PC-9 (cell line): ENCODE measurements around the gene TP53AIP1. TPM values are rescaled to one million over a fixed set of nuclear protein-coding genes. Genes with fewer than 3 reads are reported as not detected.

Experiments
- BruUV-seq: library from RNA; stranded (reverse); fragments of 400-500 nt; replicated peaks from 2 replicates; lab custom pipeline; 2021; lab: Mats Ljungman, UMichigan
- CTCF ChIA-PET: fragments of 300-600 bp; sonication (Branson Sonifier 250); formaldehyde crosslinking; loops from one replicate; lab custom pipeline; 2022; ENCODE audit warnings: antibody characterized with exemption; lab: Charles Lee
- POLR2A ChIA-PET: fragments of 300-600 bp; sonication (Branson Sonifier 250); formaldehyde crosslinking; loops from one replicate; lab custom pipeline; 2022; ENCODE audit warnings: antibody characterized with exemption; ENCODE audit not compliant: unreplicated experiment; lab: Charles Lee
- DNase-seq, 2 experiments: peaks; one replicate each; pipeline versions ENCODE4 v3.0.0 to v3.0.0-alpha.2; 2015 to 2022; ENCODE audit warnings: mixed read lengths in 1 of 2
- H2AFZ ChIP-seq: fragments of 200-600 bp; sonication (generic); 2 replicates; pipeline ENCODE4 v1.8.1; 2017; ENCODE audit warnings: antibody characterized with exemption
- H3F3A ChIP-seq: fragments of 200-600 bp; sonication (generic); 2 replicates; pipeline ENCODE4 v1.8.1; 2017; ENCODE audit warnings: antibody characterized with exemption, mild to moderate bottlenecking, low read depth; ENCODE audit not compliant: insufficient read depth
- H3K27ac ChIP-seq: fragments of 200-600 bp; sonication (generic); 2 replicates; pipeline ENCODE4 v1.6.1; 2016; ENCODE audit warnings: mixed run types
- H3K27me3 ChIP-seq: fragments of 200-600 bp; sonication (generic); 2 replicates; pipeline ENCODE4 v1.6.1; 2016; ENCODE audit warnings: low read depth, mixed run types; ENCODE audit not compliant: insufficient read depth
- H3K36me3 ChIP-seq: fragments of 200-600 bp; sonication (generic); 2 replicates; pipeline ENCODE4 v1.6.1; 2016; ENCODE audit warnings: low read depth, mixed run types
- H3K4me1 ChIP-seq: fragments of 200-600 bp; sonication (generic); replicated peaks from 2 replicates; pipeline ENCODE4 v1.6.1; 2016; ENCODE audit warnings: mixed run types; ENCODE audit not compliant: insufficient read depth
- H3K4me2 ChIP-seq: fragments of 200-600 bp; sonication (generic); 2 replicates; pipeline ENCODE4 v1.6.1; 2017; ENCODE audit warnings: mixed run types
- H3K4me3 ChIP-seq: fragments of 200-600 bp; sonication (generic); 2 replicates; pipeline ENCODE4 v1.6.1; 2016; ENCODE audit warnings: mixed run types
- H3K79me2 ChIP-seq: fragments of 200-600 bp; sonication (generic); 2 replicates; pipeline ENCODE4 v1.6.1; 2017; ENCODE audit warnings: low read depth, mixed run types
- H3K9me2 ChIP-seq: fragments of 200-600 bp; sonication (generic); 2 replicates; pipeline ENCODE4 v1.8.1; 2017; ENCODE audit warnings: mild to moderate bottlenecking; ENCODE audit not compliant: insufficient read depth
- H3K9me3 ChIP-seq: fragments of 200-600 bp; sonication (generic); 2 replicates; pipeline ENCODE4 v1.8.1; 2016; ENCODE audit warnings: low read depth; ENCODE audit not compliant: insufficient read depth
- H4K20me1 ChIP-seq: fragments of 200-600 bp; sonication (generic); 2 replicates; pipeline ENCODE4 v1.8.1; 2017; ENCODE audit not compliant: insufficient read depth
- CTCF ChIP-seq: fragments of 200-600 bp; sonication (generic); conservative IDR thresholded peaks from 2 replicates; pipeline ENCODE4 v1.6.1; 2017; ENCODE audit warnings: mixed run types, antibody characterized with exemption, mild to moderate bottlenecking, moderate library complexity
- EZH2 ChIP-seq: fragments of 200-600 bp; sonication (generic); IDR thresholded peaks from 2 replicates; pipeline ENCODE4 v1.8.0; 2017; ENCODE audit warnings: antibody characterized with exemption, low read depth
- intact Hi-C: fragments of 100-400 bp; cut with micrococcal nuclease; formaldehyde crosslinking; loops from one replicate; pipeline ENCODE4 v1.10.0; 2022; ENCODE audit not compliant: unreplicated experiment
- total RNA-seq: library from RNA; stranded (reverse); gene quantifications from 2 replicates; pipeline ENCODE4 v1.2.3, GENCODE V29; 2021

TP53AIP1 gene
- total RNA-seq, 1 experiment from 2014 or later, result not detected

DNA sequence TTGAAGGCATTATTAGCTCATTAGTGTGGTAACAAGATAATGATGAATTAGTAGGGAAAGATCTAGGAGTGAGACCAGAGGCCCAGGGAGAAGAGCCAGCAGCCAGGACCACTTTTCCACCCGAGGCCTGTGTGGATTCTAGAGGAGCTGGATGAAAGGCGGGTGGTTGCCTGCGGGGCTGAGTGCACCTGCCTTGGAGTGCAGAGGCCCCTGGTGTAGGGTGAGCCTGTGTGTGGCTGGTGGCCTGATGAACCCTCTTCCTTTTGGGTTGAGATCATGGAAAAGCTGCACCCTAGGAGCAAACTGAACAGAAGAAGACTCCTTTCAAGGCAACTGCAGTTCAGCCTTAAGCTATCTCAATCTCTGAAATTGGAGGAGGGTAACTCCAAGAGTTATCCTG lies 5.9 kb upstream of the TP53AIP1 start:
- Histone ChIP-seq H3K27me3 (peaks cover 2% of the 10 kb centered on the region; the same call in 1 of the 2 replicates), H3K9me2 (no peaks in the 10 kb centered on the region), H3K4me1 (no peaks in the 10 kb centered on the region), H3K4me2 (no peak overlapping the region), H3K27ac (no peak overlapping the region), H3K4me3 (no peak overlapping the region), H3F3A (no peaks in the 10 kb centered on the region), H3K9me3 (no peaks in the 10 kb centered on the region), H3K36me3 (no peaks in the 10 kb centered on the region), H3K79me2 (no peaks in the 10 kb centered on the region), H4K20me1 (no peaks in the 10 kb centered on the region), H2AFZ (no peak overlapping the region)
- no peak for DNase-seq
- CTCF ChIA-PET, result interaction anchor here (0.6 to 0.8 kb wide), 2 partner anchors 63 to 799 kb away, joined by 4 to 5 read pairs; no protein-coding TSS in a partner anchor
- no peak for TF ChIP-seq CTCF
- no TSS peak for BruUV-seq
- POLR2A ChIA-PET, result interaction anchor here (0.5 to 0.7 kb wide), 2 partner anchors 24 to 850 kb away, joined by 4 to 5 read pairs; no protein-coding TSS in a partner anchor
- intact Hi-C loops, result no loop called here

- no peak overlapping the region for H2AFZ ChIP-seq
- POLR2A ChIA-PET, result no interaction called here
- no peaks in the 10 kb centered on the region for H3K9me3 ChIP-seq
- H3F3A ChIP-seq, result no peaks in the 10 kb centered on the region
- no peak for DNase-seq
- H3K27ac ChIP-seq, result no peak overlapping the region
- TF ChIP-seq CTCF (no peak), EZH2 (no peak)
- H4K20me1 ChIP-seq, result no peaks in the 10 kb centered on the region
- no TSS peak for BruUV-seq
- no peaks in the 10 kb centered on the region for H3K4me1 ChIP-seq
- peaks cover 4% of the 10 kb centered on the region; the same call in 1 of the 2 replicates for H3K27me3 ChIP-seq
- no peak overlapping the region for H3K4me2 ChIP-seq
- no peaks in the 10 kb centered on the region for H3K79me2 ChIP-seq
- H3K36me3 ChIP-seq, result no peaks in the 10 kb centered on the region
- intact Hi-C loops, result no loop called here
- no peak overlapping the region for H3K4me3 ChIP-seq
- CTCF ChIA-PET, result no interaction called here
- H3K9me2 ChIP-seq, result no peaks in the 10 kb centered on the region
Observed at GRCh38 chr11:128947773-128948172, 5.1 kb upstream of the TP53AIP1 start.

DNA sequence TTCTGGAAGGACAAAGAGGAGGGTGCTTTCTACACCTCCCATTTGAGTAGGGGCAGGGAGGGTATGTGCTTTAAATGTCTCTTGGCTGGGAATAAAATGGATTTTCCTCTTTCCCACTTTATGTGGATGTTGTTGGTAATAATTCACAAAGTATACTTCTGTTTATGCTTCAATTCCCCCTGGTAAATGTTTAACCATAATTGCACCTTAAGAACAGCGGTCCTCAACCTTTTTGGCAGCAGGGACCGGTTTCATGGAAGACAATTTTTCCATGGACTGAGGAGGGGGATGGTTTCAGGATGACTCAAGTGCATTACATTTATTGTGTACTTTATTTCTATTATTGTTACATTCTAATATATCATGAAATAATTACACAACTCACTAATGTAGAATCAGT lies 4.0 kb upstream of the TP53AIP1 start:
- intact Hi-C loops, result no loop called here
- CTCF ChIA-PET, result no interaction called here

More for the DNA sequence above, 4.0 kb upstream of the TP53AIP1 start:
- H3K27me3 ChIP-seq, result peaks cover 9% of the 10 kb centered on the region
- no peaks in the 10 kb centered on the region for H3K79me2 ChIP-seq
- H3K4me2 ChIP-seq, result no peak overlapping the region
- POLR2A ChIA-PET, result no interaction called here
- BruUV-seq, result no TSS peak
- no peaks in the 10 kb centered on the region for H3K9me2 ChIP-seq
- no peaks in the 10 kb centered on the region for H4K20me1 ChIP-seq
- no peak overlapping the region for H3K27ac ChIP-seq
- TF ChIP-seq EZH2 (no peak), CTCF (no peak)
- no peak overlapping the region for H2AFZ ChIP-seq
- no peak overlapping the region for H3K4me3 ChIP-seq
- no peaks in the 10 kb centered on the region for H3K36me3 ChIP-seq
- H3F3A ChIP-seq, result no peaks in the 10 kb centered on the region
- no peak for DNase-seq
- H3K4me1 ChIP-seq, result no peaks in the 10 kb centered on the region
- H3K9me3 ChIP-seq, result no peaks in the 10 kb centered on the region
